SIG-M5 treated with dmso at 0.1 percent for 504 hours (cell line): Measurements from ENCODE around the gene ATP2B2.

ENCODE experiments used
- DNase-seq: peaks from one replicate; lab custom pipeline; 2025; ENCODE audit not compliant: unreplicated experiment; lab: John Stamatoyannopoulos, UW

The ATP2B2 gene

GRCh38 chr3:10286596-10287295, 218.6 kb downstream of the ATP2B2 start:
- peak; percentile 42 for DNase-seq

DNA sequence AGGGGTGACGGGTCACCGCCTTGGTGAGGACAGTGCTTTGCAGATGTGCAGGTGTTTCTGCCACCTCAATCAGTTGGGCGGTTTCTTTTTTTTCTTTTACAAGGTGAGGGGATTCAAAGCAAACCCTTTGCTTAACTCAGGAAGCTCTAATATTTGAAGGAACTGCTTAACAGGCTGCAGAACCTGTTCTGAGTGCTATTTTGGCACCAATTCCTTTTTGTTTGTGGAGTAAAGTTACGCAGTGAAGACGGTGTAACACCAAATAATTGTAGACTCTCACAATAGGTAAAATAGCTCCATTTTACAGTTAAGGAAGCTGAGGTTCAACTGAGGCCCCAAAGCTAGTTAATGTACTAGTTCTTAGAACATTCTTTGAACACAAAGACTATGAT, 219.3 kb downstream of the ATP2B2 start:
- no peak for DNase-seq

- no peak for DNase-seq
Measured at GRCh38 chr3:10285272-10286132, 219.9 kb downstream of the ATP2B2 start.

GRCh38 chr3:10284496-10284895, 220.9 kb downstream of the ATP2B2 start:
- no peak for DNase-seq

DNA sequence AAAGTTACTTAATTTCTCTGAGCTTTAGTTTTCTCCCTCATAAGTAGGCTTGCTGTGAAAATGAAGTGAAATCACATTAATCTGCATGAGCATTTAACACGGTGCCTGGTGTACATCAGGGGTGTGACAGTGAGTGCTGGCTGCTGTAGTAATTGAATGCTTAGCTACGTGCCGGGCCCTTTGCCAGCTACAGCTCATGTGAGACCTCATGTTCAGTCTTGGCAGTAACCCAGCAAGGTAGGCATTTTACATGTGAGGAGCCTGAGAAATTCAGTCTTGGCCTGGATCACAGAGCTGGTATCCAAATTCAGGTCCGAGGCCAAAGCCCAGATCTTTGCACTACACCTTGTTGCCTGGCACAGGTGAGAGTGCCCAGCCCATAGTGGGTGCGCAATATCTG, 221.7 kb downstream of the ATP2B2 start:
- no peak for DNase-seq

DNA sequence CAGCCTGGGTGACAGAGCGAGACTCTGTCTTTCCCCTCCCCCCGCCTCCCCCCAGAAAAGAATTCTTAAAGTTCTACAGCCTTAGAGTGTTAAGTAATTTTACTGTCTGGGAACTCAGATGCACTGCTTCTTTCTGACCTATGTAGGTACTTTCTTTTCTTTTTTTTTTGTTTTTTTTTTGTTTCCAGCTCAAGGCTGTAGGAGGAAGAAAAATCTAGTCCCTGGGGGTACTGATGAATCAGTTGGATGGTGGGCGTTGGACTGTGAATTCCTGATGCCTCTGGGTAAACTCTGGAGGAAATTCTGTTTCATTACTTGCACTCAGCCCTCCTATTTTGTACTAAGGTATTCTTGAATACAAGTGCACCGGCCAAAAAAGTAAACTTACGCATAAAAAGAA, 223.4 kb downstream of the ATP2B2 start:
- no peak for DNase-seq

DNA sequence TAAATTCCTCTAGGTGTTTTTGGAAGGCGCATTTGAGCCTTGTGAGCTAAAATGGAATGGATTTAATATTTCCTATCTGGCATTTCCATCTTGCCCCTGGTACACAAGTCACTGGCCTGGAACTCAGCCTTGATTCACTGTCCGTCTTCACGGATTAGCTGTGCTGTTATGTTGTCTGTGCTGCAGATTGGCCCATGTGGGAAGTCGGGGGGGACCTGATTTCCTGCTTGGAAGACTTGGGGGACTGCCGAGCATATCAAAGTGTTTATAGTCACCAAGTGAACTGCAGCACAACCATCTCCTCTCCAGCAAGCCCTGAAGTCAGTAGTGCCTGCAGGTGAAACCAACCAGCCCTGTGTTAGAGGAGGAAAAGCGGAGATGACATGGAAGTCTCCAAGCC, 224.8 kb downstream of the ATP2B2 start:
- no peak for DNase-seq

DNA sequence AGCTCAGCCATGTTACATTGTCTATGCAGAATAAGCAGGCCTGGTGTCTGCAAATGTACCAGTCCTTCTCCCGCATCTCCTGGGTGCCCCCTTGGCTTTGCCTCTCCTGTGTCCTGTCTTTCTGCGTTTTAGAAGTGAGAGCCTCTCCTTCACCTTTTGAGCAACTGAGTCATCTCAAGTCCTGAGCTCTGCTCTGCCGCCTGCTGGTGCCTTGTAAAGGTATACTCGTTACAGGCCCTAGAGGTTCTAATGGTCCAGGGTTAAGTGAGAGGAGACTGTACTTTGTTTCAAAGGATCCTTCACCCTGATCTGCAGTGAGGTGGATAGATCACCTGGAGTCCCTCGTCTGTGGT, 225.2 kb downstream of the ATP2B2 start:
- DNase-seq, result no peak

DNA sequence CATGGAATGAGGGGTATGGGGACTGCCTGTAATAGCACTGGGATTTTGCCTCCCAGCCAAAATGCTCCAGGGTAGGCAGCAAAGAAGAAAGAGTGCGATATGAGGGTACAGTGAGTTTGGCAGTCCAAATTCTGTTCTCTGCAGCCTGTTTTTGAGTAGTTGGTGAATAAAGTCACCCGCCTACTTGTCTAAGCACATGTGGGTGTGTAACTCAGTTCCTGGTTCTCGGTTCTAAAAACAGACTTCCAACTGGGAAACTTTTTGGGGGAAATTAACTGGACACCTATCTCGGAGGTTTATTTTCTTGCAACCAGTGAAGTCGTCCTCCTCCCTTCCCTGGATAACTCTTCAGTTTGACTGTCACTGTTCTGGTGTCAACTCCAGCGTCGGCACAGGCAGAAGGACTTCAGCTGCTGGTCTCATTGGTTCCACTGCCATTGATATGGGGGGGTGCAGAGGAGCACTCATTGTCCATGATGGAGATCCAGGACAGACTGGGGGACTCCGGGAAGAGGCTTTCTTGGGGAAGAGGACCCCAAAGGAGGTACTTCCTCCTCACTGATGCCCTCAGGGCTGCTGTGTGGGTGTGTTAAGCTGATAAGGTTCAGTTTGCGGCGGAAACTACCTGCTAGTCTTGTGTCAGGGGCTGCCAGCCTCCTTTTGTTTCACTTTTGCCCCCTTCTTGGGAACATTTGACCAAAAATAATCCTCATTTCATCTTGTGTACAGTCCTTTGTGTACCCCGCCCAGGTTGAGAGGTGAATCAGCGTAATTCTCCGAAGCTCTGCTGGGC, 225.8 kb downstream of the ATP2B2 start:
- no peak for DNase-seq

- DNase-seq, result no peak
Measured at GRCh38 chr3:10278501-10278900, 226.9 kb downstream of the ATP2B2 start.

- no peak for DNase-seq
Measured at GRCh38 chr3:10277115-10277625, 228.2 kb downstream of the ATP2B2 start.

- DNase-seq, result no peak
Measured at GRCh38 chr3:10274601-10275000, 230.8 kb downstream of the ATP2B2 start.
